Right renal pelvis (tissue), 4 donors: Measurements from ENCODE around the gene ATCAY. TPM values are rescaled to one million over a fixed set of nuclear protein-coding genes. Genes with fewer than 3 reads are reported as not detected.
"Not testable (repeated sequence)": the region's sequence is repeated elsewhere in the genome, so short reads cannot be mapped to it uniquely, and the experiment has no call there.

Source experiments
- DNase-seq, 4 donors: peaks; one replicate each; pipeline ENCODE4 v3.0.0-alpha.2; 2013; ENCODE audit warnings: low read depth in 4 of 4, low spot score in 3 of 4, missing footprints in 1 of 4
- polyA plus RNA-seq, 4 donors: library from polyadenylated mRNA; unstranded; fragments of 120-200 nt; gene quantifications; one replicate each; pipeline ENCODE4 v1.2.1, GENCODE V29; 2013; ENCODE audit not compliant: insufficient read length in 4 of 4

Gene ATCAY
- polyA plus RNA-seq, 4 donors: 0.32 to 0.61 (median 0.39) TPM

DNA sequence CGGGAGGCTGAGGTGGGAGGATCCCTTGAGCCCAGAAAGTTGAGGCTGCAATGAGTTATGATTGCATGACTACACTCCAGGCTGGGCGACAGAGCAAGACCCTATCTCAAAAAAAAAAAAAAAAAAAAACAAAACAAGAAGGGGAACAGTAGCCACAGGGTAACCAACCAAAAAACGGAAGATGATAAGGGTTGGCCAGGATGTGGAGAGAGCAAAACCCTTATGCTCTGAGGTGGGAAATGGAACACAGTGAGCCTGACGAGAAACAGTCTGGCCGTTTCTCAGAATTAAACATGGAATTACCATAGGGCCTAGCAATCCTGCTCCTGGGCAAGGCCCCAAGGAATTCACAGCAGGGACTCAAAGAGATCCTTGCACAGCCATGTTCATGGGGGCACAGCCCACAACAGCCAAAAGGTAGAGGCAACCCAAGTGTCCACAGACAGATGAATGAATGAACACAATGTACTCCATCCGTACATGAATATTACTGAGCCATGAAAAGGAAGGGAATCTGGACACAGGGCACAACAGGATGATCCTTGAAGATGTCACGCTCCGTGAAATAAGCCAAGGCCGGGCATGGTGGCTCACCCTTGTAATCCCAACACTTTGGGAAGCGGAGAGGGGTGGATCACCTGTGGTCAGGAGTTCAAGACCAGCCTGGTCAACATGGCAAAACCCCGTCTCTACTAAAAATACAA is 63.7 kb downstream of the ATCAY start:
- no peak for DNase-seq

- DNase-seq: no peak
Observed at GRCh38 chr19:3945838-3946237, 65.4 kb downstream of the ATCAY start.

DNA sequence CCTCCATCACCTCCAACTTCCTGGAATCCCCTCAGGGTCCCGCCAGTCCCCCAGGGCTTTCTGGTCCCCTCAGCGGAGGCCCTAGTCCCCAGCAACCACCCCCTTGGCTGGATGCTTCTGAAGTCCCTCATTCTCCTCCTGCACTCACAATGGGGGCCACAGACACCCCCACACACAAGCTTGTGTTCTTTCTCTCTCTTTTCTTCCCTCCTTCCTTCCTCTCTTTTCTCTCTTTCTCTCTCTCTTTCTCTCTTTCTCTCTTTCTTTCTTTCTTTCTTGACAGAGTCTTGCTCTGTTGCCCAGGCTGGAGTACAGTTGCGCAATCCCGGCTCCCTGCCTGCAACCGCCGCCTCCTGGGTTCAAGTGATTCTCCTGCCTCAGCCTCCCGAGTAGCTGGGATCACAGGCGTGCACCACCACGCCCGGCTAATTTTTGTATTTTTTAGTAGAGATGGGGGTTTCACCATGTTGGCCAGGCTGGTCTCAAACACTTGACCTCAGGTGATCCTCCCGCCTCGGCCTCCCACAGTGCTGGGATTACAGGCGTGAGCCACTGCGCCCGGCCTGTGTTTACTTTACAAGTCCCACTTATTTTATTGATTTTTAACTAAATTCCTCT is 66.9 kb downstream of the ATCAY start:
- not testable (repeated sequence) for DNase-seq

DNA sequence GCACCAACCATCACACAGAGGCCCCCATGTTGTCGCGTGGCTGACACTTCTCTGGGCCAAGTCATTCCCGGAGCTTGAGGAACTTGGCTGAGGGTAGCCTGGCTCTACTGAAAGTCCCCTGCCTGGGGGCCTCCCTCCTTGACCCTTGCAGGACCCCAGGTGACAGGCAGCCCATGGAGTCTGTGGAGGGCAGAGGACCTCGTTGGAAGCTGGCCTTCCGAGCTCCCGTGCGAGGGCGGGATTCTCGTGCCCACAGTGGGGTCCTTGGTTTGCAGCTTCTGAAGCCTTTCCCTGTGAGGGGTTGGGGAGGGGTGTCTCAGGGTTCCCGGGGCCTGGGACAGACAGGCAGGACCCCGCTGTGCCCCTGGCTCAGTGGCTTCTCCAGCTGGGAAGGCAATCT is 68.8 kb downstream of the ATCAY start:
- no peak for DNase-seq

GRCh38 chr19:3949997-3950859 is 69.7 kb downstream of the ATCAY start:
- no peak for DNase-seq

DNA sequence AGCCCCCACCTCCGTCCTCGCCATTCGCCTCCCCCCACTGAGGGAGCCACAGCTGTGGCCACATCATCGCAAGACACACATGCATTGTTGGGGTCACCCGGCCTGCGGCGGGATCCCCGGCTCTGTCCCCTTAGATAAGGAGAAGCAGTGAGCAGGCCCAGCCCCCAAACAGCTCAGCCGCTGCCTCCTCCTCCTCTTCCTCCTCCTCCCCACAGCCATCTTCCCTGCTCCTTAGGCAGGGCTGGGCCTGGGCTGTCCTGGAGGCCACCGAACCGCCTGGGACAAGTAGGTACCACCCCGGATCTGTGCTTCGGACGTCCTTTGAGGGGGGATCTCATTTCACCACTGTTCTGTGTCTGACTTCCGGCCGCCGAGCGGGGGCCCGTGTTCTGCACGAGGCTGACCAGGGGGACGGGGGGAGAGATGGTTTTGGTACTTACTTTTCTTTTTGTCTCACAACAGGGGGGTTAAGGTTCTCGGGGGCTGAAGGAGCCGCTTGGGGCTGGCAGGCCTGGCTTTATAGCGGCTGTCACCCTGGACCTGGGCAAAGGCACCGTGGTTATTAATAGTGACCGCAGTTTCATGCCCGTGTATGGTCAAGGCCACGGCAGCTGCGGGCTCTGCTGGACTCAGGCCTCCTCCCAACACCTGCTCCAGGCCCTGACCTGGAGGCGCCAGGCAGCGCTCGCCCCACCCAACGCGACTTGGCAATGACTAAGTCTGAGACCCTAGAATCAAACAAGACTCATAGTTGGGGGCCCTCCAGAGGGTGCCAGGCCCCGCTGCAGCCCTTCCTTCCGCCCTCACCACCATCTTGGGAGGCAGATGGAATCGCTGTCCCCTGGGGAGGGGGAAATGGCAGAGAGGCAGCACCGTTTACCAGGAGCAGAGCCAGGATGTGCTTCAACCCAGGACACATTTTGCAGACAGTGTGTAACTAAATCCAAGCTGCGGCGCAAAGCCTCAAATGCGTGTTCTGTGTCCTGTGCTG is 70.7 kb downstream of the ATCAY start:
- DNase-seq: no peak

GRCh38 chr19:3952755-3953276 is 72.3 kb downstream of the ATCAY start:
- not testable (repeated sequence) for DNase-seq

- DNase-seq: no peak
Observed at GRCh38 chr19:3954107-3954506, 73.6 kb downstream of the ATCAY start.

DNA sequence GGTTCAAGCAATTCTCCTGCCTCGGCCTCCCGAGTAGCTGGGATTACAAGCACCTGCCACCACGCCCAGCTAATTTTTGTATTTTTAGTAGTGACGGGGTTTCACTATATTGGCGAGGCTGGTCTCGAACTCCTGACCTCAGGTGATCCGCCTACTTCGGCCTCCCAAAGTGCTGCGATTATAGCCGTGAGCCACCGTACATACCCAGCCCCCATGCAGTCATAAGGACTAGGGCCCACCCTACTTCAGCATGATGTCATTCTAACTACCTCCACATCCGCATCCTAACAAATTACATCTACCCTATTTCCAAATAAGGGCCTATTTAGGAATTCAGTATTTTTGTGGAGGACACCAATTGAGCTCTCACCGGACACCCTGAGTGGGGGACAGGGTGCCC is 74.8 kb downstream of the ATCAY start:
- DNase-seq: not testable (repeated sequence)

DNA sequence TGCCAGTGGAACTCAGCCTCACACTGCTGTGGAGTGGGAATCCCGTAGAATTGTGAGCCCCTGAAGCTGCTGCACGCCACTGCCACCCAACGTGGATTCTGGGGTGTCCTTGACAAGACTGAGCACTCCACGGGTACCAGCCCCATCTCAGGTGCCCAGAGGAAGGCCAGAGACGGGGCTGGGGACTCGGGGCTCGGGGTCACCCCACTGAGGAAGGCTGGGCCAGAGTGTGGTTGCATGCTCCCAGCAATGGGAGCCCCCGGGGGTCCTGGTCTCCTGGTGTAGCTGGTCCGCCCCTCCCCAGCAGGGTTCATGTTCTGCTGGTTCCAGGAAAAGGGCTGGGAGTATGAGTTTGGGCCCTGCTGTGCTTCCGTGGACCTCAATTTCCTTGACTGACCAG is 75.2 kb downstream of the ATCAY start:
- no peak for DNase-seq

DNA sequence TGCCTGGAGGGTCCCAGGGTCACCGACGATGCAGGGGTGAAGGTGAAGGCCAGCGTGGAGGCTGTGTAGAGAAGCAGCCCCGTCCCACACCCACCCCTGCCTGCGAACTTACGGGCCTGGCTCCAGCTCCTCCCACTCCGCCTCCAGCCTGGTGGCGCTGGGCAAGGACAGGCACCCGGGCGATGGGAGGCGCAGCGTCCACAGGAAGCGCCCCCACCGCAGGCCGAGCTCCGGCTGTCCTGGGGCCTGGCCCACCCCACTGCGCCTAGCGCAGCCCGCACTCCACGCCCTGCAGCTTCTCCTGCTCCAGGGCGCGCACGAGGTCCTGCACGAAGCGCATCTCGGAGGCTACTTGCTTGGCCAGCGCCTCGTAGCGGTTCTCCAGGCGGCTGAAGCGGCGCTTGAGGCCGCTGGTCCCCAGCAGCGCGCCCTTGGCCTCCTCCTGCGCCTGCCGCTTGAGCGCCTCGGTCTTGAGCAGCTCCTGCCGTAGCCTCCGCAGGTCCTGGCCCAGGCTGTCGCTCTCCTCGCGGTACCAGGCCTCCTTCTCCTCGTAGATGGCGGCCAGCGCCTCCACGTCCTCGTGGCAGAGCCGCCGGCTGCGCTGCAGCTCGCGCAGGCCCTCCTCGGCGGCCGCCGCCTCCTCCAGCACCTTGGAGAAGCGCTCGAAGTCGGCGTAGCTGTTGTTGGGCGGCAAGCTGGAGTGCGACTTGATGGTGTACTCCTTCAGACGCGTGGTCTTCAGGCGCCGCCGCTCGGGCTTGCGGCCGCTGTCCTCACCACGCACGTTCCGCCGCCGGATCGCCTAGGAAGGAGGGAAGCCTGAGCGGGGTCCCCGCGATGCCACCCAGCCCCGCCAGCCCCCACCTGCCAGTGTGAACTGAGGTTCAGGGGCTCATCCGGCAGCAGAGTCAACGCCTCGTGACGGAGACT is 78.6 kb downstream of the ATCAY start:
- DNase-seq: no peak

DNA sequence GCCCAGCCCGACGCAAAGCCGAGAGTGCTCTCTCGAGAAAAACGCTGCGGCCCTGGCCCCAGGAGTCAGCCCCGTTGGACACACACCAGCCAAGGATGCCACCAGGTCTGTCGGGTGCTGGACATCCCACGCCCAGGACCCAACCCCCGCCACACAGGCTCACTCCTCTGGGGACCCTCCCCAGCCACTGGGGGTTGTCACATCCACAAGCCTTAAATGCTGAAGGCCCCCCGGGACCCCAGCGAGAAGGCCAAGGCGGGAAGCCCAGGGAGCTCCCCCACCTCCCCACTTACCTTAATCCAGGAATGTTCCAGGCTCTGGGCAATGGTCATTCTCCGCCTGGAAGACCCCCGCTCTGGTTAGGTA is 79.3 kb downstream of the ATCAY start:
- DNase-seq: no peak

DNA sequence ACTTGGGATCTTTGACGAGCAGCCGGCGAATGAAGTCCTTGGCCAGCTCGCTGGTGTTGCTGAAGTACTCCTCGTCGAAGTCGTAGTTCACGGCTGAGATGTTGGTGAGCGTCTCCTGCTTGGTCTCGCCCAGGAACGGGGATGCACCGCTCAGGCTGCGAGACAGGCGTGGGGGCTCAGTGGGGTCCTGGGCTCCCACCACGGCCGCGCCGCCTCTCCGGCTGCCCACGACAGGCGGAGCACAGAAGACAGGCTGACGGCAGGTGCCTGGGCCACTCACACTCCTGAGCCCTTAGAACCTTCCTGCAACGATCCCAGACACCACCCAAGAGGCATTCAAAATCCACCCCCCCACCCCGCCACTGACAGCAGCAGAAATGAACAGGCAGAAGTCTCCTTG is 80.5 kb downstream of the ATCAY start:
- DNase-seq: no peak

DNA sequence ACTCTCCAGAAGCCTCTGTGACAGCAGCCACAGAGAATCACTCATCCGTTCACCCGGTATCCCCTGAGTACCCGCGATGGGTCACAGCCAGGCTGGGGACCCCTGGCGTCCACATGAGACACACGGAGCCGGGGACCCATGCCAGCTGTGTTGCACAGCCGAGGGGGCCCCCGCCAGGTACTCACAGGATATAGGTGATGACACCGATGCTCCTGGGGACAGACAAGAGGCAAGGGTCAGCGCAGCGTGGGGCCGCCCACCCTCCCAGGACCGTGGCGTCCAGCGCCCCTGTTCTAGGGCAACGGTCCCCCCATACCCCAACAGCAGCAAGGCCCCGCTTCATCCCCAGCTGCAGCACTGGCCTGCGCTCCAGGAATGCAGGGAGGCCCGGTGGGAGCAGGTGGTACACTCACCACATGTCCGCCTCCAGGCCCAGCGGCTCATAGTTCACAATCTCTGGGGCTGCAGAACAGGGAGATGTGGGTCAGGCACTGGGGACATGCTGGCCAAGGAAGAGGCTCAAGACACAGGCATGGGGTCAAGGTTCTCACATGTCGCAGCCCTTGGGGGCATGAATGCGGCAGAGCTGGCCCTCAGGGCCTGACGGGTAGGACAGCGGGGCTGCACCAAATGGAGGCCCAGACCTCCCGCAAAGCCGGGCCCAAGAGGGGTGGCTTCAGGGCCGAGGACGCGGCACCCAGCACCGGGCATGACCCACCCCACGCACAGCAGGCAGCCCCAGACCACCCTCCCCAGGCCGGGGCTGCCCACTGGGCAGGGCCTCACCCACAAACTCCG is 83.2 kb downstream of the ATCAY start:
- no peak for DNase-seq

- DNase-seq: no peak
Observed at GRCh38 chr19:3964256-3965194, 84.0 kb downstream of the ATCAY start.

GRCh38 chr19:3966051-3967017 is 85.8 kb downstream of the ATCAY start:
- DNase-seq: no peak
